ENCODE data around the gene MPP2. TPM values are rescaled to one million over a fixed set of nuclear protein-coding genes. Genes with fewer than 3 reads are reported as not detected.
A peak's percentile ranks its signal among the peaks of the same experiment; 100 is the strongest.

MPP2 gene
- total RNA-seq, 1 donor from 2014 or later, result 16.7 TPM

DNA sequence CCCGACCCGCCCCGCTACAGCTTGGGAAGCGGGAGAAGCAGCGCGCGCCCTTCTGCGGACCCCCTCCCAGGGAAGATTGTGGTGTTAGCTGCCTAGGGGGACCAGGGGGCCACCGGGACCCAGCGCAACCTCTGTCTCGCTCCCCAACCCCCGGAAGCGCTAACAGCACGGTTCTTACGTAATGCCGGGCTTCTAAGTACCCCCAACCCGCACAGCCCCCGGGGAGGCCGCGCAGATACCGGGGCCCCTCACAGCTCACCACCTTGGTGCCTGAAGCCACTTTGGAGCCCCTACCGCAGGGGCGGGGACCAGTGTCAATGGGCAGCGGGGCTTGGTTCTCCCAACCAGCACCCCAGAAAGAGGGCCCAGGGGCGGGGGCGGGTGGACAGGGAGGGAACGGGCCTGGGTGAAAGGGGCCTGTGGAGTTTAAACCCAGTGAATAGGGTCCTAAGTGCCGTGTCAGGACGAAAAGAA, 348 bp downstream of the MPP2 start:
- peak overlapping the region; percentile 89 to 96 for H3K27ac ChIP-seq
- intact Hi-C loops (cut with DNase I), result loop anchor here (1.0 to 10.0 kb wide), 4 partner anchors 234 to 1238 kb away; partner anchors contain the start of genes HEXIM1, HROB and SLC25A39
- H3K4me1 ChIP-seq, result peaks cover 4 to 11% of the 10 kb centered on the region in 2 donors
- H3K9me3 ChIP-seq, result no peaks in the 10 kb centered on the region
- H3K36me3 ChIP-seq, result peaks cover 0 to 5% of the 10 kb centered on the region in 2 donors
- TF ChIP-seq, protein P1, sequence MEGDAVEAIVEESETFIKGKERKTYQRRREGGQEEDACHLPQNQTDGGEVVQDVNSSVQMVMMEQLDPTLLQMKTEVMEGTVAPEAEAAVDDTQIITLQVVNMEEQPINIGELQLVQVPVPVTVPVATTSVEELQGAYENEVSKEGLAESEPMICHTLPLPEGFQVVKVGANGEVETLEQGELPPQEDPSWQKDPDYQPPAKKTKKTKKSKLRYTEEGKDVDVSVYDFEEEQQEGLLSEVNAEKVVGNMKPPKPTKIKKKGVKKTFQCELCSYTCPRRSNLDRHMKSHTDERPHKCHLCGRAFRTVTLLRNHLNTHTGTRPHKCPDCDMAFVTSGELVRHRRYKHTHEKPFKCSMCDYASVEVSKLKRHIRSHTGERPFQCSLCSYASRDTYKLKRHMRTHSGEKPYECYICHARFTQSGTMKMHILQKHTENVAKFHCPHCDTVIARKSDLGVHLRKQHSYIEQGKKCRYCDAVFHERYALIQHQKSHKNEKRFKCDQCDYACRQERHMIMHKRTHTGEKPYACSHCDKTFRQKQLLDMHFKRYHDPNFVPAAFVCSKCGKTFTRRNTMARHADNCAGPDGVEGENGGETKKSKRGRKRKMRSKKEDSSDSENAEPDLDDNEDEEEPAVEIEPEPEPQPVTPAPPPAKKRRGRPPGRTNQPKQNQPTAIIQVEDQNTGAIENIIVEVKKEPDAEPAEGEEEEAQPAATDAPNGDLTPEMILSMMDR (IDR thresholded peaks at IDR 0.05), result no peak
- no peaks in the 10 kb centered on the region for H3K27me3 ChIP-seq
- DNase-seq (ENCODE audit: low spot score in 2 of 2), result no peak
- H3K4me3 ChIP-seq, result peak overlapping the region; percentile 75 to 81

DNA sequence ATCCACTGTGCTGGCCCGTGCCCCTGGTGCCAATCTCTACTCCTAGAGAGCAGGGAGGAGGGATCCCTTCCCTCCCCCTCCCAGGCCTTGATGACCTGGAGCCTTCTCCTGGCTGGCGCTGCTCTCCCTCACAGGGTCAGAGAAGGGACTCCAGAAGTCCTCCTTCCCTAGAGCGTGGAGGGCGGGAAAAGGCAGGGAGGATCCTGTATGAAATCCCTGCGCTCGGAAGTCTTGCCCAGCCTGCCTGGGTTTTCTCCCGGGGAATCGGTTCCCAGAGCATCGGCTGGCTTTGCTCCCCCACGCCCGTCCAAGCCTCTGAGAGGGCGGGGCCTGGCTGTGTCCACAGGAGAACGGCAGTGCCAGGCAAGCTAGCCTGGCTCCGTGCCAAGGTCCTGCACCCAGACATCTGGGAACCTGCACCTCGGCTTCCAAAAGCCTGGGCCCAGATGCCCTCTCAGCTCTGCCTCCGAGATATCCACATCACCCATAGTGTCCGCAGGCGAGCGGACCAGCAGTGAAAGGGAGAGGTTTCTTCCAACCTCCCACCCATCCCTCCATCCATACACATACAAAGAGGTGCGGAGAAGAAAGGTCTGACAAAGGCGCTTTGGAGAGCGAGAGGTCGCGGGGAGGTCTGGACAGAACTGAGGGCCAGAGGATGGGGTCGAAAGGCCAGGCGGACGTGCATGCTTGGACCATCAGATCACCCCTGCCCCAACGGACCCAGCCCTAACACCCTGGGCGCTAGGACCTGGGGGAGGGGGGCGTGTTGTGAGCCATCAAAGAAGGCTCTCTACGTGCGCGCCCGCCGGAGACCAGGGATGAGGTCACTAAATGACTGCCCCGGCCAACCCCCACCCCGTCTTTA, 1.1 kb downstream of the MPP2 start:
- peaks cover 4 to 11% of the 10 kb centered on the region in 2 donors for H3K4me1 ChIP-seq

DNA sequence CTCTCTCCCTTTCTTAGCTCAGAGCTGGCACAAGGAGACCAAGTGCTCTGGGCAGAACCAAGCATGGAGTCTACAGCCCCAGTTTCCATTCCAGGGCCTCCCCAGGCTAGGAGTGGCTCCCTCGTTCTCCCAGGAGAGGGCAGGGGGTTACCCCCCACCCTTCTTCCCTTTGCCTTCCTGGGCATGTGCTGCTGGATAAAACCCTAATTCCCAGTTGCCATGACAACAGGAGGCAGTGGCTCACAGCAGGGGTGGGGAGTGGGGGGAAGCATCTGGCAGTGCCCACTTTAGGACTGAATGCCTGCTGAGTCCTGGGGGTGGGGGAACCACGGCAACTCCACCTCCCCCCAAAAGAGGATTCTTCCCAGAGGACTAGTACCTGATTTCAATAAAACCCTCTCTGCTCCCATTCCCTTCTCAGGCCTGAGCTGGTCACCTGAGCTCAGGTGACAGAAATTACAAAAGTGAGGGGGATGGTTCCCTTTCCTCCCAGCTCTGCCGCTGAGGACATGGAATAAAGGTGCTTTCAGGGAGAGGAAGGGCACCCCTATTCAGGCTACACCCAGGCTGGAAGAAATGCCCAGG, 1.8 kb downstream of the MPP2 start:
- H3K9me3 ChIP-seq, result no peaks in the 10 kb centered on the region
- H3K4me3 ChIP-seq, result peak overlapping the region in 1 of 2 donors; percentile 81
- H3K4me1 ChIP-seq, result peaks cover 10 to 15% of the 10 kb centered on the region in 2 donors
- peaks cover 0 to 5% of the 10 kb centered on the region in 2 donors for H3K36me3 ChIP-seq
- H3K27me3 ChIP-seq, result no peaks in the 10 kb centered on the region
- H3K27ac ChIP-seq, result peak overlapping the region; percentile 89 to 96
- intact Hi-C loops (cut with DNase I), result loop anchor here (10.0 kb wide), 3 partner anchors 419 to 1239 kb away; partner anchors contain the start of genes HEXIM1 and SLC25A39
- TF ChIP-seq, protein P1 (IDR thresholded peaks at IDR 0.05), result no peak
- no peak for DNase-seq (ENCODE audit: low spot score in 2 of 2)

More for the DNA sequence above, 1.1 kb downstream of the MPP2 start:
- H3K27ac ChIP-seq, result peak overlapping the region; percentile 89 to 96
- no peaks in the 10 kb centered on the region for H3K9me3 ChIP-seq
- peak overlapping the region; percentile 75 to 81 for H3K4me3 ChIP-seq
- intact Hi-C loops (cut with DNase I), result loop anchor here (10.0 kb wide), 3 partner anchors 419 to 1239 kb away; partner anchors contain the start of genes HEXIM1 and SLC25A39
- H3K27me3 ChIP-seq, result no peaks in the 10 kb centered on the region
- peak; percentile 63 to 95 for DNase-seq (ENCODE audit: low spot score in 2 of 2)
- peaks cover 0 to 5% of the 10 kb centered on the region in 2 donors for H3K36me3 ChIP-seq
- TF ChIP-seq, protein P1 (IDR thresholded peaks at IDR 0.05), result no peak

DNA sequence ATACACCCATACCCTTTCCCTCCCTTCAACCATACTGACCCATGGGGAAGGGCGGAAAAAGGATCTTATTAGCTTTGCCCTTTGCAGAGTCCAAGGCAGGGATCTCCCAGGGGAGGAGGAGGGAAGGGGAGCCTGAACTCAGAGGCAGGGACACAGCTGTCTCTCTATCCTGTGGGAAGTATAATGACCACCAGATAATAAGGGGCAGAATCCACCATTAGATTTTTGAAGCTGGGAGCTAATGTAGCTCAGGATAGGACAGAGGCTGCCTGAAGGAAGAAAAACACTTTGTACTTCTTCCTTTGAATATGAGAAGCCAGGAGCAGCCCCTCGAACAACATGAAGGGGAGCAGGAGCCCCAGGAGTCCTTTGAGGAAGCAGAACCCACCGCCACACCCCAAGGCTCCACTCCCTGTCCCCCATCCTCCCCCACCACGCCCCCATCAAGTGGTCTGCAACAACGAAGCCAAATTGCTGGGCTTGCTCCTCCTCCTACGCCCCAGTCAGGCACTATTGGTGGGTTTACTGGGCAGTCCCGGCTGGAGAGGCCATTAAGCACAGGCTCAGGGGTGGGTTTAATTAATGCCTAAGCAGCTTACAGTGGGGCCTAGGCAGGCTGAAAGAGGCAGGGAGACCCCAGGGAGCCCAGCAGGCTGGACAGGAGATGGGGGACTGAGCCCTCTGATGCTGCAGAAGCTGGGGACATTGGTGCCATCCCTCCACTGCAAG, 5.3 kb downstream of the MPP2 start:
- TF ChIP-seq, protein P1 (IDR thresholded peaks at IDR 0.05), result no peak
- intact Hi-C loops (cut with DNase I), result loop anchor here (10.0 kb wide), 3 partner anchors 423 to 1243 kb away; partner anchors contain the start of genes HEXIM1 and SLC25A39
- DNase-seq (ENCODE audit: low spot score in 2 of 2), result no peak
- no peaks in the 10 kb centered on the region for H3K27me3 ChIP-seq
- H3K4me1 ChIP-seq, result peaks cover 13 to 18% of the 10 kb centered on the region in 2 donors
- no peak overlapping the region for H3K27ac ChIP-seq
- H3K4me3 ChIP-seq, result no peak overlapping the region
- H3K36me3 ChIP-seq, result peaks cover 8 to 11% of the 10 kb centered on the region in 2 donors
- H3K9me3 ChIP-seq, result no peaks in the 10 kb centered on the region

All from ascending aorta (tissue), 2 donors.